ENCODE results near the gene GPR37. TPM values are rescaled to one million over a fixed set of nuclear protein-coding genes. Genes with fewer than 3 reads are reported as not detected.

GPR37 gene
- total and polyA plus RNA-seq, 10 of the 15 experiments (the other 5 are each of a cell fraction or from before 2014, with no cell fraction given): 0.02 TPM; not detected in 9

- 50% methylated on average over 1 of the region's 1 CpG for WGBS (ENCODE audit: insufficient coverage, insufficient replicate concordance, low lambda C conversion rate, missing lambda C conversion rate)
- in situ Hi-C loops (cut with MboI): no loop called here
These were observed 3.5 kb upstream of the GPR37 start for GRCh38 chr7:124769136-124769535.

More at GRCh38 chr7:124769136-124769535, 3.5 kb upstream of the GPR37 start:
- SMC1A ChIA-PET (ENCODE audit: uncharacterized antibody, unreplicated experiment): interaction anchor here (1.2 to 1.5 kb wide), 3 partner anchors 10 to 98 kb away, joined by 3 to 5 read pairs (median 4); no protein-coding TSS in a partner anchor
- Histone ChIP-seq H3K4me2 (ENCODE audit: control insufficient read depth, insufficient read depth) (no peak overlapping the region), H3K36me3 (ENCODE audit: control insufficient read depth in 2 of 2, insufficient read depth in 2 of 2, low read length in 1 of 2) (no peaks in the 10 kb centered on the region), H3K79me2 (ENCODE audit: control insufficient read depth, insufficient read depth, low read length) (no peaks in the 10 kb centered on the region), H3K9me3 (replicated peaks; ENCODE audit: control insufficient read depth, insufficient read depth, low read length) (no peaks in the 10 kb centered on the region), H3K27me3 (replicated peaks in 1 of 2; ENCODE audit: control insufficient read depth in 2 of 2, insufficient read depth in 2 of 2, low read length in 1 of 2) (peaks cover 6 to 10% of the 10 kb centered on the region in 2 experiments), H2AFZ (ENCODE audit: control insufficient read depth, low read depth, low read length) (no peak overlapping the region), H3K4me3 (no peak overlapping the region), H3K9ac (ENCODE audit: control insufficient read depth, insufficient read depth, low read length) (no peak overlapping the region), H3K4me1 (ENCODE audit: control insufficient read depth, insufficient read depth, low read length) (no peaks in the 10 kb centered on the region; the same call in 1 of the 2 replicates), H4K20me1 (ENCODE audit: control insufficient read depth, insufficient read depth) (no peaks in the 10 kb centered on the region), H3K27ac (ENCODE audit: control insufficient read depth, insufficient read depth) (no peak overlapping the region)
- DNase-seq (ENCODE audit: low read depth, low spot score) (no peak), FAIRE-seq (no peak), ATAC-seq (no peak)
- CTCF ChIA-PET: no interaction called here
- POLR2A ChIA-PET: no interaction called here
- no TSS peak for BruUV-seq (replicated peaks)
- RAD21 ChIA-PET (ENCODE audit: unreplicated experiment): no interaction called here
- intact Hi-C loops (cut with micrococcal nuclease; ENCODE audit: unreplicated experiment): no loop called here
- TF ChIP-seq MTA3 (IDR thresholded peaks at IDR 0.05; ENCODE audit: borderline replicate concordance, low read length) (no peak), MLLT1 (IDR thresholded peaks at IDR 0.05) (no peak), CHD1 (IDR thresholded peaks at IDR 0.05; ENCODE audit: low read depth, low read length) (no peak), SMARCA5 (IDR thresholded peaks at IDR 0.05) (no peak), STAT3 (IDR thresholded peaks at IDR 0.05; ENCODE audit: low read depth, low read length) (no peak), TARDBP (IDR thresholded peaks at IDR 0.05; ENCODE audit: borderline replicate concordance) (no peak), ZBTB40 (IDR thresholded peaks at IDR 0.05; ENCODE audit: borderline replicate concordance) (no peak), CREB1 (IDR thresholded peaks at IDR 0.05; ENCODE audit: low read depth) (no peak)
- TF ChIP-seq, protein P1, sequence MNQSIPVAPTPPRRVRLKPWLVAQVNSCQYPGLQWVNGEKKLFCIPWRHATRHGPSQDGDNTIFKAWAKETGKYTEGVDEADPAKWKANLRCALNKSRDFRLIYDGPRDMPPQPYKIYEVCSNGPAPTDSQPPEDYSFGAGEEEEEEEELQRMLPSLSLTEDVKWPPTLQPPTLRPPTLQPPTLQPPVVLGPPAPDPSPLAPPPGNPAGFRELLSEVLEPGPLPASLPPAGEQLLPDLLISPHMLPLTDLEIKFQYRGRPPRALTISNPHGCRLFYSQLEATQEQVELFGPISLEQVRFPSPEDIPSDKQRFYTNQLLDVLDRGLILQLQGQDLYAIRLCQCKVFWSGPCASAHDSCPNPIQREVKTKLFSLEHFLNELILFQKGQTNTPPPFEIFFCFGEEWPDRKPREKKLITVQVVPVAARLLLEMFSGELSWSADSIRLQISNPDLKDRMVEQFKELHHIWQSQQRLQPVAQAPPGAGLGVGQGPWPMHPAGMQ (IDR thresholded peaks at IDR 0.05; ENCODE audit: borderline replicate concordance): no peak

Data from GM12878 (cell line).